ENCODE results near the gene FHIT.

GRCh38 chr3:60652829-60653228 is 598.4 kb downstream of the FHIT start:
- no peak for TF ChIP-seq CTCF (IDR thresholded peaks at IDR 0.05)
- no peak for TF ChIP-seq POLR2A (IDR thresholded peaks at IDR 0.05)
- TF ChIP-seq EP300 (IDR thresholded peaks at IDR 0.05), result no peak
- no peak for TF ChIP-seq POLR2AphosphoS5 (IDR thresholded peaks at IDR 0.05)
